Left forelimb (tissue), 1 donor: ENCODE data around the gene HIF1AN.

Source experiments
- DNase-seq: peaks from one replicate; pipeline ENCODE4 v3.0.0-alpha.2; 2018; ENCODE audit warnings: low spot score

Gene HIF1AN

GRCh38 chr10:100535715-100536353 lies at the start of gene HIF1AN:
Gene HIF1AN, plus strand, starts transcription at chr10:100535943. Its CDS starts 16 bp downstream, at chr10:100535959.
- DNase-seq, result peak; percentile 88

- no peak for DNase-seq
Measured at GRCh38 chr10:100487529-100487928, 48.2 kb upstream of the HIF1AN start.

GRCh38 chr10:100489396-100489795 lies 46.3 kb upstream of the HIF1AN start:
- no peak for DNase-seq

DNA sequence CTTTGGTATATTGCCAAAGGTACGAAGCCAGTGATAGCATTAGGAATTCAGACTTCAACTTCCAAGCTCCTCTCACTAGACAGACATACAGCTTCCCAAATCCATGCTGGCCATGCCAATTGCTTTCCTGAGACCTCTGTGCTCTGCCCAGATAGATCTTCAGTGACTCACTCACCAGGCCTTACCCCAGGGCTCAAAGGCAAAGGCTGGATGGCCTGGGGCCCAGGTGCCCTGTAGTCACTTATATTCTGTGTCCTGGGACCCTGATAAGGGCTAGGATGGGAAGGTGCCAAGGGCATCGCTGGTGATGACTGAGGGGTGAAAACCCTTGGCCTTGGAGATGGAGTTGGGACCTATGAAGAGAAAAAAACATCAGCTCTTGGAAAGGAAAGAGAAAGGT lies 45.2 kb upstream of the HIF1AN start:
- no peak for DNase-seq

DNA sequence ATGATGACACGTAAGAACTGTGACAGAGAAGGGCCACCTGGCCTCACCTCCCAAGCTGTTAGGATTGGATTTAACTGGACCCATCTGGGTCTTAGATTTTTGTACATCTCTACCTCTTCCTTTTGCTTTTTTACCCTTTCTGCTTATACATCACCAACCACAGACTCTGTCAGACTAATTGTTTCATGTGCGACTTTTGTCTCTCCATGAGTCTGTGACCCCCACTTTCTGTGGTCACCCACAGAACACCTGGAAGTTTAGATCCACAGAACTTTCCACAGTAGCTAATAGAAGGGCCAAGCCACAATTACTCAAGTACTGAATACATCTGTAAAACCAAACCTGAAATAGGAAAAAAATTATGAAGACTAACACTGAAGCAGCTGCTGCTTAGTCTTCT lies 39.2 kb upstream of the HIF1AN start:
- DNase-seq, result no peak

DNA sequence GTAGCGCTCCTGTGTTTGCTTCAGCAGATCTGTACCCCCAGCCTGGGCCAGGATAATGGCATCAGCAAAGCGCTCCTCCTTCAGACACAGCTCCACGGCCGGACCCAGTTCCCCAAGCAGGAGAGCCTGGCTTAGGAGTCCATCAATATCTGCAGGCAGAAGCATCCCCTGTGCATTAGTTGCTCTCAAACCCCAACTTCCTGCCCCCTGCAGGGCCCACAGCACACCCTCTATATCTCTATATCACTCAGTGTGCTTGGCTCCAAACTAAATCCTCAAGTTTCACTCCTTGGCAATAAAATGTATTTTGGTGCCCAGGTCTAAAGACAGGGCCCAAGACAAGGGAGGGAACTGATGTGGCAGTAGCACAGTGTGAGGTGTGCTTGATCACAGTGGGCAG lies 37.7 kb upstream of the HIF1AN start:
- no peak for DNase-seq

DNA sequence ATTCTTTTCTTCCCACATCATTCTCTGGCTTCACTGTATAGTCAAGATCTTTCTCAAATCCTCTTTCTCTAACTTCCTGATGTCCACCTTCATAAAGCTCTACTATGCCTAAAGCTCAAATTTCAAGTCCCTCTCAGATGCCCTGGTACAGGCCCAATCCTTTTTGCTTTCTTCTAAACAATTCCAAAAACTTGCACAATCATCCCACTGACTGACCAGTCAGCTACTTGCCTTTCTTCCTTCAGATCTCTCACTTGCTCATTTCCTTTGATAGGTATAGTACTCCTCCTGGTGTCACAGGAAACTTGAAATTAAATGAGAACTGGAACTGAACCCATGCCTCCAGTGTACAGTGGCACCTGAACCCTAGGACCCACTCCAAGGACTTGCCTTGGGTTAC lies 34.3 kb upstream of the HIF1AN start:
- no peak for DNase-seq

DNA sequence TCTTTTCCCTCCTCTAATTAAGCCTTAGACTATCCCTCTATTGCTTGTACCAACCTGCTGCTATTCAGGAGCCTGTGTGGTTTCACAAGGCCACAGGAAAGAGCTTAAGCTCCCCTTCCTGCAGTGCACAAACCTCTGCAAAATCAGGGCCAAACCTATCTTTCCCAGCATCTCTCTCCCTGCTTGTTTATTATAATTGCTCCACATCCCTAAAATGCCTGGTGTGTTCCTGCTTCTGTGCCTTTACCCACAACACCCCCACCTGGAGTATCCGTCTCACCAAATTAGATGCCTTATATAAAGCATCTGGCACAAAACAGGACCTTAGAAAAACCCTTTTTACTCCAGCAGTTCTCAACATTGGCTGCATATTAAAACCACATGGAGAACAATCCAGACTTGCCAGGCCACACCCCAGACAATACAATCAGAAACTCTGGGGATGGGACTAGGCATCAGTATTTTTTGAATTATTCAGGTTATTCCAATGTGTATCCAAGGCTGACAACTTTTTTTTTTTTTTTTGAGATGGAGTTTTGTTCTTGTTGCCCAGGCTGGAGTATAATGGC lies 32.7 kb upstream of the HIF1AN start:
- DNase-seq, result no peak

GRCh38 chr10:100504096-100504495 lies 31.6 kb upstream of the HIF1AN start:
- no peak for DNase-seq

DNA sequence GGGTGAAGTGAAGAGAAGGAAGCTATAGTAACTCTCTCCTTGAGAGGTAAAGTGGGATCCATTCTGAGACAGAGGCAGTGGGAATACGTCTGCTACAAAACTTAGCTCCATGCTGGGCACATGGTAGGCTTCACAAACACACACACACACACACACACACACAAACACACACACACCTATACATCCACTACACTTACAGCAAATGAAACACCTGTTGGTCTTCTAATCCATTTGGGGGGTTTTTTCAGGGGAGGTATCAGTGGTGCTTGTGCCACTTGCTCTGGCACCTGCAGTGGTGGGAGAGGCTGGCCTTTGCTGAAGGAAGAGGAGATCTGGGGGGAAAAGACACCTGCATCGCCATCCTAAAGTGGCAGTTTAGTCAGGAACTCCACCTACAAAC lies 30.6 kb upstream of the HIF1AN start:
- DNase-seq, result no peak

GRCh38 chr10:100506596-100507356 lies 29.0 kb upstream of the HIF1AN start:
- DNase-seq, result no peak

GRCh38 chr10:100507357-100507732 lies 28.4 kb upstream of the HIF1AN start:
- no peak for DNase-seq

- DNase-seq, result no peak
Measured at GRCh38 chr10:100508266-100508665, 27.5 kb upstream of the HIF1AN start.

DNA sequence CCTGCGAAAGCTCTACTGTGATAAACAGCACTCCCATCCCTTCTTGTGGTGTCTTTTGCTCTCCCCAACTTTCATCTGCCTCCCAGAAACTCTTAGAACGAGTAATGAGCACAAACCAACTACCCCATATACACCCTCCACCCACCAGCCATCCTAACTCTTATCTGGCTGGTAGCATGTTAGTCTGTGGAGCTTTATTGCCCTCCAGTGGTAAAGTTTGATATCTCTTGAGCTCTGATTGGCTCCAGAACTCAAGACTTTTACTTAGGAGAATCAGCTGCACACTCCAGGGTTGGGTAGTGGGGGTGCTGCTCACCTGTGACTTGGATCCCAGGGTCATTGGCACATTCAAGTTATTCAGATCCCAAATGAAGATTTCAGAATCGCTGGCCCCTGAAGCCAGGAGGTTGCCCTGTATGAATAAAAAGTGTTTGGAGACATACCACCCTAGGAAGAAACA lies 27.0 kb upstream of the HIF1AN start:
- no peak for DNase-seq

GRCh38 chr10:100509241-100509840 lies 26.4 kb upstream of the HIF1AN start:
- no peak for DNase-seq

DNA sequence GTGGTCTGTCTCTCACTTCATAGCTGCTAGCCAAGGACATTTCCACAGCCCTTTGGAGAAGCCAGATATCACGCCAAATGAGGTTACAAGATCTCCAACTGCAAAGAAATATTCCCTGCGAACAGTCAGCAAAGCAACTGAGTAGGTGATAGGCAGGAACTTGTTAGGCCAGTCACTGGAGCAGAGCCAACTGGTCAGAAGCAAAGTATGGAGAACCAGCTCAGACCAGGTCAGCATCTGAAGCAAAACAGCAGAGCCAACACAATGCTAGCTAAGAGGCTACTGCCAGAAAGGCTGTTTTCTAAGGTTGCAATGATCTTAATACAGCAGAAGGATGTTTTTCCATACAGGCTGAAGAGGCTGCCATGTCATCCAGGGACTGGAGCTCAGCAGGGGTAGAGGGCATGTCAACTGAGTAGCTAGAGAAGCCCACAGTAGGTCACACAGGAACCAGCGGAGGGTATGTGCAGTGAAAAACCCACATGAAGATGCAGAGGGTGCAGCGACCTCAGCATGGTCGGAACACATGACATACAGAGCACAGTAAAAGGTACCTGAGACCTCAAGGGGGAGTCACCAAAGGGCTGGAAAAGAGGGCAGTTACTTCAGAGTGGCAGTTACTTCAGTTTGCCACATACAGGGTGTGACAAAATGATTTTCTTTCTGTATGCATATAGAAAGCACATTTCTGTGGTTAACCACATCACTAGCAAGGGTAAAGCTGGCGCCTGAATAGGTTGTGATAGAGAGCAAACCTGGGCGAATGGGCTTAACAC lies 25.0 kb upstream of the HIF1AN start:
- DNase-seq, result no peak

DNA sequence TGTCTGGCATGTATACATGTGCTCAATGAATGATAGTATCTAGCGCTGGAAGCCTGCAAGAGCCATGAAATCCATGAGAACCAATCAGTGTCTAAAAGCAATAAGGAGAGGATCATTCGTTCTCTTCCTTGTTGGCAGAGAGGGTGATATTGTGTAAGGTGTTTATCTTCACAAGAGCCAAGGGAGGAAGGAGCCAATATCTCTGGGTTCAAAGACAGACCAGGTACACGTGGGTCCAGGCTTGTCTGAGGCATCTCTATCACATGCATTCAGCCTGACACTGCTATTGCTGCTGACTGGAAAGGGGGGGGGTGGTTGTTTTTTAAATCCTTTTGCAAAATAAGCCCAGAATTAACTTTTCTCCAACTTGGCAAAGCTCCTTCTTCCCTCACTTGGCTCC lies 20.1 kb upstream of the HIF1AN start:
- no peak for DNase-seq

DNA sequence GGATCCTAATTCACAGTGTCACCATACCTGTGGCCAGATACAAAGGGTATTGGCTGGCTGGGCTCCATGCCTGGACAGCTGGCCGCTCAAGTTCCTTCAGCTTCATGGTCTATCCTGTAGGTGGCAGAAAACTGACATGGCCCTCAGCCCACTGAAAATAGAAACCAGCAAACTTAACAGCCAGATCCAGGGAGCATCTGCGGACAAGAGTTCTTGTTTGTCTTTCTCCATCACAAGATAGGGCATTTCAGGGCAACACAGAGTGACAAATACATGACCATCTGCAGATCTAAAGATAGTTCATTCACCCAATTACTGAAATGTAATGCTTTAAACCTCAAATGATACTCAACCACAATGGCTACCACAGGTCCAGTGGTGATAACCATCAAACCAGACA lies 18.9 kb upstream of the HIF1AN start:
- no peak for DNase-seq

- no peak for DNase-seq
Measured at GRCh38 chr10:100518761-100519241, 16.9 kb upstream of the HIF1AN start.

- no peak for DNase-seq
Measured at GRCh38 chr10:100519311-100520051, 16.3 kb upstream of the HIF1AN start, which contains the start of gene SEC31B. Gene SEC31B, minus strand, starts transcription at chr10:100519861. Its CDS starts 2,909 bp downstream, at chr10:100516952.

DNA sequence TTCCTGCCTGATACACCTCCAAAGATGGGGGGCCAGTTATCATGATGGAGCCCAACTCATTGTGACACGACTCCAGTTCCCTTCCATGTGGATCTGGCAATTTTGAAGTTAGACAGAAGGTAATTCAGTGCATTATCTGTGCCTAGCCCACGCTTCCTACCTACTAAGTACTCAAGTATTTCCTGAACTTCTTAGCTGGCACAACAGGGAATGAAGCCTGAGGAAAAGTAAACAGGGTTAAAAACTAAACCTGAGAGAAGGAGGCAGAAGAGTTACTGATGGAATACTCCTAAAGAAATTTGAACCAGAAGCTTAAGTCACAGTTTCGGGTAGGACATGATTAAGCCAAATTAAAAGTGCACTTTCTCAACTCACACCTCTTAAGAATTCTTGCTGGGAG lies 14.9 kb upstream of the HIF1AN start:
- no peak for DNase-seq
